HG02973 (cell line): ENCODE data around the gene CBX6.
"Not testable (repeated sequence)": the region's sequence is repeated elsewhere in the genome, so short reads cannot be mapped to it uniquely, and the experiment has no call there.

ENCODE experiments used
- ATAC-seq: cut with Tn5 transposase; IDR thresholded peaks from one replicate; pipeline ENCODE4 v1.9.1; 2021; ENCODE audit warnings: moderate library complexity; ENCODE audit not compliant: unreplicated experiment

The CBX6 gene

GRCh38 chr22:38861170-38861876, 10.7 kb downstream of the CBX6 start:
- no peak for ATAC-seq

DNA sequence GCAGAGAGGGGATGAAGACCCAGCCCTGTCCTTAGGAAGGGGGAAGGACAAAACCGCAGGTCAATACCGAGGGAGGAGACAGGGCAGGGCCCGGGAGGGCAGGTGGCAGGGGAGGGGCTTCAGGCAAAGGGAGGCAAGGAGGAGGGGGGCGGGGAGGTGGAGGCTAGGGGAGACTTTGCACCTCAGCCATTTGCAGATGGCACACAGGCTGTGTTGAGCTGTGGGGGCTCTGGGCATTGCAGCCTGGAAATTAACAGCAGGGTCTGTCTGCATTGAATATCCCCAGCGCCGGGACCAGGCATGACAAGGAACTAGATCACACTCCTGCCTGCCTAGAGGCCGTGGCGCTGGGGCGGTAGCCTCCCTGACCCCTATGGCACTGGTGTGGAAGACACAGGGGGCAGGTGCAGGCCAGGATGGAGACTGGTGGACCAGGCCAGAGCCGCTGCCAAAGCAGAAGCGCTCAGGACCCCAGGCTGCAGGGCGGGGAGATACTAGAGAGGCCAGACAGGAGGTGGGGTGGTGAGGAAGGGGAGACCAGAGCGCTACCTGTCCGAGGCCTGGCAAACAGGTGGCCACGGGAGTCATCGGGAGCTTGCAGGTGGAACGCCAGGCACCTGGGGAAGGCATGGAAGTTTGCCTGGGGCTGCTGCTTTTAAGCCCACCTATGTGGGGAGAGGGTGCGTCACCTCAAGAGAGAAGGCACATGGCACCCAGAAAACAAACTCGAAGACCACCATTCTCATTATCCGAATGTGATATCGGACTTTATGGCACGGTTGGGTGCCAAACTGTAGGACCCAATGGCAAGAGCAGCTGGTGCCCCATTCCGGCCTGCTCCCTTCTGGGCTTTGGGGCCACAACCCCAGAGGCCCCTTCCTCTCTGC, 11.5 kb downstream of the CBX6 start:
- no peak for ATAC-seq

GRCh38 chr22:38859581-38860282, 12.3 kb downstream of the CBX6 start:
- no peak for ATAC-seq

DNA sequence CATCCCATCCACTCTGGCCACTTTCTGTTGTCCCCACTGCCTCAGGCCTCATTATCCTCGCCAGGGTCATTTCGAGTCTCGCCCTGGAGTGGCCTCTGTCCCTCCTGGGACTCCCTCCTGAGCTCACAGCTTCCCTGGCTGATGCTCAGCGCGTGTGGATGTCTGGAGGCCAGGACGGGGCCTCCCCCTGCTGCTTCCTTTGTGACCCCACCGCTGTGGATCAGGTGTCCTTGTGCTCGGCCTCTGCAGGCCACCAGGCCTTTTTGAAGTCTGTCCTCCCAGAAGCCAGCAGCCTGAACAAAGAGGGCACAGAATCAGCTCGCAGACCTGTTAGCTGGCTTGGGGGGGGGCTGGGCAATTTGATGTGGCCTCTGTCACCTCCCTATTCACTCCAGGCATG, 13.5 kb downstream of the CBX6 start:
- no peak for ATAC-seq

DNA sequence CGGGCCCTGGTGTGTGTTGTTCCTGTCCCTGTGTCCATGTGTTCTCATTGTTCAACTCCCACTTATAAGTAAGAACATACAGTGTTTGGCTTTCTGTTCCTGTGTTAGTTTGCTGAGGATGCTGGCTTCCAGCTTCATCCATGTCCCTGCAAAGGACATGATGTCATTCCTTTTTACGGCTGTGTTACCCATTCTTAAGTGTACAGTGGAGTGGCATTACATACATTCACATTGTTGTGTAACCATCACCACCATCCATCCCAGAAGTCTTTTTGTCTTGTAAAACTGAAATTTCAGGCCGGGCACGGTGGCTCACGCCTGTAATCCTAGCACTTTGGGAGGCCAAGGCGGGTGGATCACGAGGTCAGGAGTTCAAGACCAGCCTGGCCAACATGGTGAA, 17.5 kb downstream of the CBX6 start:
- ATAC-seq, result not testable (repeated sequence)

DNA sequence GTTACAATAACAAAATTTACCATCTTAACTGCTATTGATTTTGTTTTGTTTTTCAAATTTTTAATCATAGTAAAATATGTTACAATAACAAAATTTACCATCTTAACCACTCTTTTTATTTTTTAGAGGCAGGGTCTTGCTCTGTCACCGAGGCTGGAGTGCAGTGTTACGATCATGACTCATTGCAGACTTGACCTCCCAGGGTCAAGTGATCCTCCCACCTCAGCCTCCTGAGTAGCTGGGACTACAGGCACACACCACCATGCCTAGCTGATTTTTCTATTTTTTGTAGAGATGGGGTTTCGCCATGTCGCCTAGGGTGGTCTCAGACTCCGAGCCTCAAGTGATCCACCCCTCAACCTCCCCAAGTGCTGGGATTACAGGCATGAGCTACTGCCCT, 18.1 kb downstream of the CBX6 start:
- not testable (repeated sequence) for ATAC-seq

- no peak for ATAC-seq
These were observed 18.8 kb downstream of the CBX6 start for GRCh38 chr22:38853196-38853651.

DNA sequence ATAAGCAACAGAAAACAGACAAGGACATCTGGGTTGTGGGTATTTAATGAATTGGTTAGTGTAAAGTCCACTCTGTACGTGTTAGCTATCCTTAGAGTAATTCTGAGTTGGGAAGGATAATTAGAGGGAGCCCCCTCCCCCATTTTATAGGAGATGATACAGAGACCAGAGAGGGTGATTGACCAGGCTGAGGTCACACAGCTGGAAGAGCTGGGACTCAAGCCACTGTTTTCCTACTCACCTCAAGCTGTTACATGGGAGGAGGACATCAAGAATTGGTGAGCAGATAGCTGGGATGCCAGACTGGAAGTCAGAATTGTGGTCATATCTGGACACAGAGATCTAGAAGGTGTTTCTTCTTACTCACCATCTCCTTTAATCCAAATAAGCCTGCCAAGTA, 19.5 kb downstream of the CBX6 start:
- ATAC-seq, result no peak

DNA sequence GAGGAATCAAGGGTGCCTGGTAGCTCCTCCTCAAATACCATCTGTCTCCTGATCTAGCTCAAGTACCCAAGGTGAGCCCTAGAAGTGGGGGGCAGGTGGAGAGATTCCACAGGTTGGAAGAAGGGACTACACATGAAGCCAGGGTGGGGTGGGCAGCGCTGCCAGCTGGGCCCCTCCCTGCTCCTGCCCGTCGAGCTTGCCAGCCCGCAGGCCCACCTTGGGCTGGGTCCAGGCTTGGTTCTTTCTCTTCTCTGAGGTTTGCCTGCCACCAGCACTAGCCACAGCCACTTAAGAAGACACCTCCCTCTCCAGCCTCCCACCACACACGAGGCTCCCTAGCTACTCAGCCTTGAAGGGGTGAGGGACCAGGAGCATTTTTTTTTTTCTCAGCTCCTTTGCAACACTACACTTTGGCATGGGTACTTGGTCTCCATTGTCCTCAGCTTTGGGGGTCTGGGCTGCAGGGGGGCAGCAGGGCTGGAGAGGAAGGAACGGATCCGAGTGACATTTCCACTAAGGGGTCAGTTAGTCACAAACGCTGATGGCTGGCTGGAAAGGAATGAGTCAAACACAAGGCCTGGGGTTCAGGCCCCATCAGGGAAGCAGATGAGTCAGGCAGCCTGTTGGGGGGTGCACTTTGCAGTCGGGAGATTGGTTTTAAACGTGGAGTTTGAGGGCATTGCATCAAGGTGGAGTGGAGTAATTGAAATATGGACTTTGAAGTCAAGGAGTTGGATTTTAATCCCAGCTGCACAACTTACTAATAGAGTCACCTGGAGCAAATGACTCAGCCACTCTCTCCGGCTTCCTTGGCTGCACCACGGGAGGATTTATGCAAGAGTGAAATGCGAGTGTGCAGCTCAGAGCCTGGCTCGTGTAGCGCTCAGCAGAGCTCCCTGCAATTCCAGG, 20.8 kb downstream of the CBX6 start:
- ATAC-seq, result no peak

- no peak for ATAC-seq
These were observed 21.6 kb downstream of the CBX6 start for GRCh38 chr22:38850399-38850798.

- ATAC-seq, result no peak
These were observed 22.2 kb downstream of the CBX6 start for GRCh38 chr22:38849811-38850210.

GRCh38 chr22:38846412-38846811, 25.6 kb downstream of the CBX6 start:
- ATAC-seq, result no peak

GRCh38 chr22:38845004-38845740, 26.8 kb downstream of the CBX6 start:
- ATAC-seq, result no peak

DNA sequence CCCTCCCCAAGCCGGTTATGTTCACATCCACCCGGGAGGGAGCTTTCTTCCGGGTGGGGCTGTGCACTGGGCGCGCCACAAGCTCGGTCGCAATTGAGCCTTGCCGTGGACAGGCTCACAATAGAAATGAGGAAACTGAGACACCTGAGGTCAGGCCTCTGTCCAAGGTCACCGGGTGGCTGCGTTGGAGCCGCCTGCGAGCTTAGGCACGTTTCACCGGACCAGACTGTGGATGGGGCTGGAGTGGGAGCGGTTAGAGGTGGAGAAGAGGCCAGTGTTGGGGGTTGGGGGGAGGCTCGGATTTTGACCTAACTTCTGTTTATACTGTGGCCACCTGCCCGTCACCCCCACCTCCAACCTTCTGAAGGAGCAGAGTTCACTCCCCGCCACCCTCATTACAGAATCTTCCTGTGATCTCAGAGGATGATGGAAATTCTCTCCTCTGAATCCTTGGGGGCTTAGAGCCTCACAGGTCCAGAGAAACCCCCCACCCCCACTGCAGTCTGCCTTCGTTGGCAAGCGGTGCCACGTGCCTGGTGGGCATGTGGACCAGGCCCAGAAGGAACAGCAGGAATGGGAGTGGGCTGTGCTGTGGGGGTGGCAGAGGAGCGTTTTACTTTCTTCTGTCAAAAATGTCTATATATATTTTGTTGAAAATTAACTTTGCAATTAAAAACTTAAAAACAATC, 27.6 kb downstream of the CBX6 start:
- no peak for ATAC-seq

DNA sequence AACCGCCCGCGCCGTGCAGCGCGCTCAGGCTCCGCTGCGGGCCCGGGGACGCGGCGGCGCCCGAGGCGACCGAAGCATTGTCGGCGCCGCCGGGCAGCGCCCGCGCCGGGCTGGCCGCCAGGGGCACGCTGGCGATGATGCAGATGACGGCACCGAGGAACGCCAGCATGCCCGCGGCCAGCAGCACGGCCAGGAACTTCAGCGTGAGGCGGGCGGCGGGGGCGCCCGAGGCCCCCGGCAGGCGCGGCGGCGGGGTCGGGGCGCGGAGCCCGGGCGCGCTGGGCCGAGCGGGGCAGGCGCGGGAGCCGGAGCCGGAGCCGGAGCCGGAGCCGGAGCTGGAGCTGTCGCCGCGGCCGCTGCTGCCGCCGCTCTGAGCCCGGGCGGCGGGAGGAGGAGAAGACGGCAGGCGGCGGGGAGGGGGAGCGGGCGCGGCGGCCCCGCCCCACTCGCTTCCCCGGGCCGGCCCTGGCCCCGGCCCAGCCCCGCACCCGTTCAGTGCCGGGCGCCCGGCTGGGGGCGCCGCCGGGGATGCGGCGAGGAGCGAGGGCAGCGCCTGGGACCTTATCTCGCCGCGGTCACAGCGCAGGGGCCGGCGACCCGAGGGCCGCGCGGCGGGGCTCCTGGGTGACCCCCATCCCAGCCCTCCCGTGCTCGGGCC, 28.2 kb downstream of the CBX6 start, which contains the start of gene NPTXR:
TSS of gene NPTXR (minus strand) at position 372 of the 658 bp plus-strand sequence.
- ATAC-seq, result no peak

DNA sequence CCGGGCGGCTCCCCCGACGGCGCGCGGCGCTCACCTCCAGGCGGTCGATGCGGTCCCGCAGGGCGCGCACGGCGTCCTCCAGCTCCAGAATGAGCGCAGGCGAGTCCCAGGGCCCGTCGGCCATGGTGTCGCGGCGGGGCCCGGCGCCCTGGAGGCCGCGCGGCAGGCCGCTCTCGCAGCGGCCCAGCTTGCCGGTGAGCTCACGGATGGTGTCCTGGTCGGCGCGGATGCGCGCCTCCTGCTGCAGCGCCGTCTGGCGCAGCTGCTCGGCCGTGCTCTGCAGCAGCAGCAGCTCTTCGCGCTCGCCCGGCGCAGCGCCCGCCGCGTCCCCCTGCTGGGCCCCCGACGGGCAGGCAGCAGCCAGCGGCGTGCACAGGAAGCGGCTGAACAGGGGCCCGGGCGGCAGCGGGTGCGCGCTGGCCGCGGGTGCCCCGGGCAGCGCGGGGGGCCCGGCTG, 28.8 kb downstream of the CBX6 start:
- no peak for ATAC-seq

GRCh38 chr22:38842512-38843200, 29.4 kb downstream of the CBX6 start:
- no peak for ATAC-seq

- no peak for ATAC-seq
These were observed 30.4 kb downstream of the CBX6 start for GRCh38 chr22:38841635-38842034.
